Colonic mucosa (tissue), 4 donors: ENCODE data around the gene BRPF1. TPM values are rescaled to one million over a fixed set of nuclear protein-coding genes. Genes with fewer than 3 reads are reported as not detected.

Source experiments
- DNase-seq: peaks from one replicate; pipeline ENCODE4 v3.0.0-alpha.2; 2020
- H3K27ac ChIP-seq: fragments of 200-600 bp; one replicate; pipeline ENCODE4 v1.8.0; 2021
- H3K27me3 ChIP-seq: fragments of 200-600 bp; one replicate; pipeline ENCODE4 v1.8.0; 2021
- H3K36me3 ChIP-seq: fragments of 200-600 bp; one replicate; pipeline ENCODE4 v1.8.0; 2021
- H3K4me1 ChIP-seq: fragments of 200-600 bp; one replicate; pipeline ENCODE4 v1.8.0; 2021; ENCODE audit warnings: mild to moderate bottlenecking
- H3K4me3 ChIP-seq: fragments of 200-600 bp; one replicate; pipeline ENCODE4 v1.8.0; 2021
- H3K9ac ChIP-seq, 2 donors: one replicate each; pipeline ENCODE4 v1.7.0; 2013; ENCODE audit warnings: control low read depth in 2 of 2, low read depth in 2 of 2, low read length in 2 of 2
- H3K9me3 ChIP-seq: fragments of 200-600 bp; one replicate; pipeline ENCODE4 v1.8.0; 2021
- CTCF ChIP-seq: fragments of 200-600 bp; IDR thresholded peaks from one replicate; pipeline ENCODE4 v1.8.0; 2022; ENCODE audit warnings: antibody characterized with exemption, mild to moderate bottlenecking
- intact Hi-C: fragments of 100-400 bp; cut with DNase I; formaldehyde crosslinking; loops from one replicate; pipeline ENCODE4 v1.14.1; 2022
- total RNA-seq, 2 donors: library from RNA; stranded (reverse); fragmentation: NEBNext Ultra II Directional in 1 of 2; extraction: Animal tissue kit (Norgen Biotek cat#: 25700) in 1 of 2; gene quantifications; one replicate each; pipeline ENCODE4 v1.2.1, GENCODE V29; 2021
- donor health status: healthy.
- donor health status: DM: no; HTN: no; CAD: no.
- donor health status: DM: no; HTN: no; CAD: no.

Gene BRPF1
- total RNA-seq, 2 donors from 2014 or later = 13.6 to 18.7 TPM

- no peaks in the 10 kb centered on the region for H3K36me3 ChIP-seq
- TF ChIP-seq CTCF = no peak
- no peaks in the 10 kb centered on the region for H3K4me1 ChIP-seq
Observed at GRCh38 chr3:9791790-9792404, 60.4 kb downstream of the BRPF1 start.

GRCh38 chr3:9792405-9793160, 61.0 kb downstream of the BRPF1 start, which contains the start of the genes ARPC4 and TADA3:
TSS of gene ARPC4 (plus strand) at chr3:9793082. CDS start at chr3:9793122, 40 bp downstream.
TSS of gene TADA3 (minus strand) at chr3:9792473. CDS start at chr3:9791466, 1,007 bp downstream.
- H3K9me3 ChIP-seq = no peaks in the 10 kb centered on the region
- no peaks in the 10 kb centered on the region for H3K27me3 ChIP-seq
- no peaks in the 10 kb centered on the region for H3K36me3 ChIP-seq
- H3K9ac ChIP-seq = peak within 1 kb of the TSS; percentile 84 to 95
- intact Hi-C loops = loop anchor here (5.0 kb wide), 1 partner anchor 45 kb away; the partner anchor contains the start of gene OGG1
- H3K4me1 ChIP-seq = peaks cover 4% of the 10 kb centered on the region
- TF ChIP-seq CTCF = no peak
- DNase-seq = peak; percentile 94
- peak within 1 kb of the TSS; percentile 96 for H3K27ac ChIP-seq
- H3K4me3 ChIP-seq = peak within 1 kb of the TSS; percentile 90

More at GRCh38 chr3:9791790-9792404, 60.4 kb downstream of the BRPF1 start:
- intact Hi-C loops = loop anchor here (5.0 kb wide), 1 partner anchor 45 kb away; the partner anchor contains the start of gene OGG1
- Histone ChIP-seq H3K9me3 (no peaks in the 10 kb centered on the region), H3K4me3 (peak overlapping the region; percentile 90), H3K27me3 (no peaks in the 10 kb centered on the region), H3K9ac (peak overlapping the region; percentile 84 to 95), H3K27ac (peak overlapping the region; percentile 96)
- DNase-seq = no peak

GRCh38 chr3:9793161-9793781, 61.7 kb downstream of the BRPF1 start:
- Histone ChIP-seq H3K27me3 (no peaks in the 10 kb centered on the region), H3K9me3 (no peaks in the 10 kb centered on the region), H3K4me3 (peak overlapping the region; percentile 90), H3K36me3 (peaks cover 2% of the 10 kb centered on the region), H3K27ac (peak overlapping the region; percentile 96), H3K9ac (peak overlapping the region; percentile 84 to 95), H3K4me1 (peaks cover 4% of the 10 kb centered on the region)
- no peak for TF ChIP-seq CTCF
- intact Hi-C loops = loop anchor here (5.0 kb wide), 1 partner anchor 46 kb away; the partner anchor contains the start of gene OGG1
- peak; percentile 60 for DNase-seq

GRCh38 chr3:9794400-9794799, 62.9 kb downstream of the BRPF1 start:
- no peak for TF ChIP-seq CTCF
- Histone ChIP-seq H3K9ac (no peak overlapping the region), H3K36me3 (peaks cover 8% of the 10 kb centered on the region), H3K4me1 (peaks cover 4% of the 10 kb centered on the region), H3K27me3 (no peaks in the 10 kb centered on the region), H3K27ac (no peak overlapping the region), H3K4me3 (no peak overlapping the region), H3K9me3 (no peaks in the 10 kb centered on the region)
- intact Hi-C loops = loop anchor here (5.0 kb wide), 1 partner anchor 47 kb away; the partner anchor contains the start of gene OGG1
- DNase-seq = no peak

GRCh38 chr3:9795207-9795606, 63.7 kb downstream of the BRPF1 start:
- Histone ChIP-seq H3K9ac (peak overlapping the region in 1 of 2 donors; percentile 19), H3K4me3 (no peak overlapping the region), H3K27ac (no peak overlapping the region), H3K4me1 (peaks cover 4% of the 10 kb centered on the region), H3K27me3 (no peaks in the 10 kb centered on the region), H3K36me3 (peaks cover 14% of the 10 kb centered on the region), H3K9me3 (no peaks in the 10 kb centered on the region)
- no peak for DNase-seq
- no peak for TF ChIP-seq CTCF
- intact Hi-C loops = no loop called here
